ENCODE data around the gene CYRIA.

CYRIA gene

GRCh38 chr2:16626997-16627605 lies 38.5 kb downstream of the CYRIA start:
- no peak for DNase-seq

- no peak for DNase-seq
These were observed 39.1 kb downstream of the CYRIA start for GRCh38 chr2:16626497-16626896.

DNA sequence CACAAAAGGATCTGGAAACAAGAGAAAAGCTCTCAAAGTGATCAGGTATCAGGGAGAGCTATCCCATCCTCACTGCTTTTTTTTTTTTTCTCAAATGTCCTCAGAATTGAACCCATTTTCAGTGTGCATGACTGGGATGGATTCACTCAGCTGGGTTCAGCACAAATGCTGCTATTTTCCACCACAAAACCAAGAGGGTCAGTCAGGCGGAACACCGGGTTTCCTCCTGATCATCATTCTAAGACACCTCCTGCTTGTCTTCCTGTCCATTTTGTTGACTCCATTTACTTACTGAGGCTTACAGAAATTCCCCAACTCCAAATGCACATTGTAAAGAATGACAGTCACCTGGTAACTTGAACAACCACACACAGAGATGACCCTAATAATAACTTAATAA lies 39.9 kb downstream of the CYRIA start:
- DNase-seq: no peak

DNA sequence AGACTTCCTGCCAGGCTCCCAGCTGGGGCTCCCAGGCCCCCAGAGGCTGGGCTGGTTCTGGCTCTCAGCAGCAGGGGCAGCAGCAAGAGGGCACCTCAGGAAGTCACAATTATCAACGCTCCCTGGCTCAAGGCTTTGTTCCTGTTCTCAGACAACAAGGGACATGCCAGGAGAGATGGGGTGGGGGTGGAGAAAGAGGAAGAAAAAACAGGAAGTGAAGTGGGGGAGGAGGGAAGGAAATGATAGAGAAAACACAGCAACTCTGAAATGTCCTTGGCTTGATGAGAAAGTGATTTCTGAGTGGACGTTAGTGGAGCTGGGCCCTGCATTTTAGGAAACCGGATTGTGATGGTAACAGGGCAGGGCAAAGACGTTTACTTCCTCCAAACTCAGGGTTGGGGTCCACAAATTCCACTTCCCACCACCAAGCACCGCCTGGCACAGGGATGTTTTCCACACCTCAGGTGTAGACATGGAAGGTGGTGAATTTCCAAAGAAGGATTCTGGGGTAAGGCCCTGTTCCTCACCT lies 40.4 kb downstream of the CYRIA start:
- no peak for DNase-seq

- no peak for DNase-seq
These were observed 41.2 kb downstream of the CYRIA start for GRCh38 chr2:16624436-16624780.

DNA sequence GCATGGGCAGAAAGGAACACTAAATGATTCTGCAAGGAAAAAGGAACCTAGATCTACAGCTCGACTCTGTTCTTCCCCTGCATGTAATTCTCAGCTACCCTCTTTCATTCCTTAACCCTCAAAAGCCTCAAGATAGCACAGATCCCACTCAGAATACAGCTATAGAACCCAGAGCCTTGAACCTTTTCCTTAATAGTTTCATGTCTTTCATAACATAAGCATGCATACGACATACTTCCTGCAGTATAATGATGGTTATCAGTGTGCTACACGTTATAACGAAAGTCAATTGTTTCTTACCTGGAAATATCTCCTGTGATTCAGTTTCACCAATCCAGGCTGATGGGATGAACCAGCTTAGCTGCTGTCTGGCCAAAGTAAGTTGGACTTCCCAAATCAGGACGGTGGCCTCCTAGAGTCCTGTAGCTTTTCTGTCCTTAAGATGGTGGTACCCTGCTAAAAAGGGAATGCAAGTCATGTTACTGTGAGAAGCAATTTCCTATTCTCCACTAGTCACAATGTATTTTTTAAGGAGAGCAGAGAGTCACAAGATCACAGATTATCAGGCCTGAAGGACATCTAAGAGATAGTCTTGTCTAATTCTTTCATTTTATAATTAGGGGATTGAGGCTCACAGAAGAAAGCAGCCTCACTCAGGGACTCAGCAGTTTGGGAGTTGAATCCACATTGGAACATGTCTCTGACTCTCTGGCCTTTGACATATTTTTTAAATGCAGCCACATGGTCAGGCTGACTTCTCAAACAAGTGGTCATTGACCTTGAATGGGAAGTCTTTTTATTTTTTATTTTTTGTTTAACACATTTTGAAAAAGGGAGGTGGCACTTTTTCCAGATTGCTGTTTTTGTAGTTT lies 41.8 kb downstream of the CYRIA start:
- DNase-seq: no peak

- no peak for DNase-seq
These were observed 42.6 kb downstream of the CYRIA start for GRCh38 chr2:16623031-16623430.

- DNase-seq: no peak
These were observed 43.1 kb downstream of the CYRIA start for GRCh38 chr2:16622399-16622968.

- DNase-seq: no peak
These were observed 44.3 kb downstream of the CYRIA start for GRCh38 chr2:16621316-16621715.

- DNase-seq: no peak
These were observed 45.0 kb downstream of the CYRIA start for GRCh38 chr2:16620590-16620989.

DNA sequence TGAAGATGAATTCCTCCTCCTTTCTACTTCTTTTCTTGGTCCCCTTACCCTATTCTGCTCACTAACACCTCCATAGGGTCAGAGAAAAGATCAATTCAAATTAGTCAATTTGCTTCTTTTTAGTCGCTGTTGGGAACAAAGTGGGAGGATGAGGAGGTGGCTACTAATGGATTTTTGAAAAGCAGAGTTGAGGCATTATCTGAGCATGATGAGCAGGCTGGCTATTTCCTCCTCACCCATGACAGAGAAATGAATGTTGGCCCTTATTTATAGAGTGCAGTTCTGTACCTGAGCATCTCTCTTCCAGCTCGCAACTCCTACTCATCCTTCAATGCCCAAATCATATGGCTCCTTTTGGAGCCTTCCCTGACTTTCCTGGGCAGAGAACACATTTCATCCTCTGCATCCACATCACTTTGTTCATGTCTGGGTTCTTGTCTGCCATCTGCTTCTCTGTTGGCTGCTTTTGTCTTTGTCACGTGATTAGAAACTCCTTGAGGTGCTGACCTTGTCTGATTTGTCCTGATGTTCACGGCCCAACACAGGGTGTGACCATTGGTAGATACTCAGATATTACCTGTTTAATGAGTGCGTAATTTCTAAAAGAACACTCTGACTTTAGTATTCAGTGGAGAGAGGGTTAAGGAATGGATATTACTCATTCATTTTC lies 45.9 kb downstream of the CYRIA start:
- no peak for DNase-seq

- no peak for DNase-seq
These were observed 48.1 kb downstream of the CYRIA start for GRCh38 chr2:16617282-16618266.
